ENCODE data around the gene C5AR1.
"Not testable (repeated sequence)": the region's sequence is repeated elsewhere in the genome, so short reads cannot be mapped to it uniquely, and the experiment has no call there.

The C5AR1 gene

DNA sequence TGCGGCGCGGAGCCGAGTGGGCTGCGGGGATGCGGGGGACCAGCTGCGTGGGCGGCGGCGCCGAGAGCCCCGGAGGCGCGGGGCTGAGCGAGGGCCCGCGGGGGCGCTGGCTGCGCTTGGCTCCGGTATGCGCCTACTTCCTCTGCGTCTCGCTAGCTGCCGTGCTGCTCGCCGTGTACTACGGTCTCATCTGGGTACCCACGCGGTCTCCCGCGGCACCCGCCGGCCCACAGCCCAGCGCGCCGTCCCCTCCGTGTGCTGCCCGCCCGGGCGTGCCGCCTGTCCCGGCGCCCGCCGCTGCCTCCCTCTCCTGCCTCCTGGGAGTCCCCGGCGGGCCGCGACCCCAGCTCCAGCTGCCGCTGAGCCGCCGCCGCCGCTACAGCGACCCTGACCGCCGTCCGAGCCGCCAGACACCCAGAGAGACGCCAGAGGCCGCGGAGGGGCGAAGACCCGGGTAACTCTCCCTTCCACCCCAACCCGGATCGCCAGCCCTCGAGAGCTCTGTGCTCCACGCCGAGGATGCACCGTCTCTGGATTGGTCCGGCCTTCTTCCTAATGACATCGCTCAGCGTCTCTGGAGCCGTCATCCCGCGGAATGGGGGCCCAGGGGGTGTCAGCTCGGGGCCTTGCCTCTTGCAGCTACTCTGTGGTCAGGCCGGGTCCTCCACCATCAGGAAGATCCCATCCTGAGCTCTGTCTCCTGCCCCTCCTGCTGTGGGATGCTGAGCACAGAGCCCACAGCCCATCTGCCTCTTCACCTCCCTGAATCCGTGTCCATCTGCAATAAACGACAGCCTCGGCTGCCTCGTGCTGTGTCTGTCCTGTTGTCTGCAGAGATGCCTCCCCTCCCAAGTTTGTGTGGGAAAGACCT, 34.5 kb upstream of the C5AR1 start:
- ATAC-seq (peak; percentile 38), DNase-seq (peak in 1 of 2 donors; percentile 43)
- H3K4me1 Mint-ChIP-seq = peaks cover 39% of the 10 kb centered on the region
- H3K9me3 Mint-ChIP-seq = no peaks in the 10 kb centered on the region
- H3K27ac Mint-ChIP-seq = peak overlapping the region in 1 of 2 donors; percentile 89
- no peaks in the 10 kb centered on the region for H3K27me3 Mint-ChIP-seq
- peak overlapping the region; percentile 83 to 91 for H3K4me3 Mint-ChIP-seq

DNA sequence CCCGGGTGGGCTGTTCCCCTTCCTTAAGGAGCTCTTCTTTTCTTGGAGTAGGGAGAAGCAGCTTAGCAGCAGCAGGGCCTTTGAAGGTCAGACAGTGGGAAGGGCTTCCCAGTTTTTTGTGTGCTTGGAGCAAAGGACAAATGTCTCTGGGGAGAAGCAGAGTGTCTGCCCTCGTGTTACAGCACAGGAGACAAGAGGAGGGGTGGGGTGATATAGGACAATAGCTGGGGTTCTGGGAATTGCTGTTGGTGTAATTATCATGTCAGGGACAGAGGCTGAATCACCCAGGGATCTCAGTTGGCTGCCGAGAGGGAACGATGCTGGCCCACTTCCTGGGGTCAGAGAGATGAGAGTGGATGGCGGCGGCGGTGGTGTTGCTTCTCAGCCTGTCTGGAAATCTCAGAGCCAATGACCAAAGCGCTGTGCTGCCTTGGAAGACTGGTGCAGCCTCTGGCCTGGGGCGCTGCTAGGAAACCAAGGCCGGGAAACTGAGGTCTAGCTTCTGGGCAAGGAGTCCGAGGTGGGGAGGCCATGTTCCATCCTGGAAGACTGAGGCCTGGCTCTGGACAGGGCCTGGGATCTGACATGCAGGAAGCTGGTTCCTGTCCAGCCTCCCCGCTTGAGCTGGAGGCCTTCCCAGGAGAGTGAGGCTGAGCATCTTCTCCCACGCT, 33.7 kb upstream of the C5AR1 start:
- DNase-seq = no peak

DNA sequence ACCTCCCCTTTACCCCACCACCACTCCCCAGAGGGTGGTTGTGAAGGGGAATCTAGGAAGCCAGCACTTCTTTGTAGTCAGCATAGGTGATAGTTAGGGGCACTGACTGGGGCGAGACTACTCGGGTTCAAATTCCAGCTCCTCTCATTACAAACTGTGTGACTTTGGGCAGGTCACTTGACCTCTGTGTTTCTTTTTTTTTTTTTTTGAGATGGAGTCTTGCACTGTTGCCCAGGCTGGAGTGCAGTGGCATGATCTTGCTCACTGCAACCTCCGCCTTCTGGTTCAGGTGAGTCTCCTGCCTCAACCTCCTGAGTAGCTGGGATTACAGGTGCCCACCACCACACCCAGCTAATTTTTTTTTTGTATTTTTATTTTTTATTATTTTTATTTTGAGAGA, 33.1 kb upstream of the C5AR1 start:
- H3K4me3 Mint-ChIP-seq, ATAC-seq, H3K27ac Mint-ChIP-seq, H3K27me3 Mint-ChIP-seq, H3K9me3 Mint-ChIP-seq, DNase-seq: not testable (repeated sequence)
- H3K4me1 Mint-ChIP-seq = peaks cover 31% of the 10 kb centered on the region

More for the DNA sequence above, 33.7 kb upstream of the C5AR1 start:
- Mint-ChIP-seq H3K27ac (peak overlapping the region in 1 of 2 donors; percentile 36), H3K4me3 (peak overlapping the region; percentile 73 to 83), H3K4me1 (peaks cover 37% of the 10 kb centered on the region), H3K9me3 (no peaks in the 10 kb centered on the region), H3K27me3 (no peaks in the 10 kb centered on the region)
- ATAC-seq = no peak

DNA sequence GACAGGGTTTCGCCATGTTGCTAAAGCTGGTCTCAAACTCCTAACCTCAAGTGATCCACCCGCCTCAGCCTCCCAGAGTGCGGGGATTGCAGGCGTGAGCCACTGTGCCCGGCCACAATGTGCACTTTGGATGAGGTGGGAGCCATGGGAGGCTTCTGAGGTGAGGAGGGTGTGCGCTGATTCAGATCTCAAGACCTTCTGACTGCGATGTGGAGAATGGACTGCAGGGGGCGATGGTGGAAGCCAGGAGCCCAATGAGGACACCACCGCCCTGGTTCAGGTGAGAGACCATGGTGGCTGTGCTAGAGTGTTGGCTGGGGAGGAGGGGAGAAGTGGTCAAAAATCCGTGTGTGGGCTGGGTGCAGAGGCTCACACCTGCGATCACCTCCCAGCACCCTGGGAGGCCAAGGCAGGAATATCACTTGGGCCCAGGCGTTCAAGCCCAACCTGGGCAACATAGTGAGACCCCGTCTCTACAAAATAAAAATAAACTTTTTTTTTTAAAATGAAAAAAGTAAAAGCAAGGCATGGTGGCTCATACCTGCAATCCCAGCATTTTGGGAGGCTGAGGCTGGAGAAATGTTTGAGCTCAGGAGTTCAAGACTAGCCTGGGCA, 29.4 kb upstream of the C5AR1 start:
- Mint-ChIP-seq H3K27ac (no peak overlapping the region), H3K4me1 (peaks cover 21% of the 10 kb centered on the region), H3K27me3 (no peaks in the 10 kb centered on the region), H3K4me3 (no peak overlapping the region), H3K9me3 (no peaks in the 10 kb centered on the region)
- DNase-seq (peak; percentile 58 to 70), ATAC-seq (peak; percentile 72)

DNA sequence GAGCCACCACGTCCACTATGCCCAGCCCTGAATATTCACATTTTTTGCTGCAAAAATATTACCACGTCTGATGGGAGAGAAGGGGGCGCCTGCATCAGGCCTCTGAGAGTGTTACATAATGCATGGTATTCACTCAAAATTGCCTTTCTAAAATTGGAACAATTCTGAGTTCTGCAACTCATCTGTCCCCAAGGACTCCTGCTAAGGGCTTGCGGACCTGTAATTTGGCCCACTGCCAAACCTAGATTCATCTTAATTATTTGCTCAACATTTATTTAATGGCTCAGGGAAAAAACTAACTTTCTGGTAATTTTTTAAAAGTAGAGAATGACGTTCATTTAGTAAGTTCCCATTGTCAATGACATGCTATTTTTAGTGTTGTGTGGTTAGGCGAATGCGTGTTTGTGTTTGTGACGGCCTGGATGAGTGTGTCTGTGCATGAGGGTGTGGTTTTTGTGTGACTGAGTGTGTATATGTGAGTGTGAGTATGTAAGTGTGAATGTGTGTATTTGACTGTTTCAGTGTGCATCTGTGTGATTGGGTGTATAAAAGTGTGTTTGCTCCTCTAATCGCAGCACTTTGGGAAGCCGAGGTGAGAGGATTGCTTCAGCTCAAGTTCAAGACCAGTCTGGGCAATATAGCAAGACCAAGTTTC, 26.1 kb upstream of the C5AR1 start:
- no peaks in the 10 kb centered on the region for H3K9me3 Mint-ChIP-seq
- no peak for DNase-seq
- H3K27ac Mint-ChIP-seq = no peak overlapping the region
- ATAC-seq = no peak
- H3K4me1 Mint-ChIP-seq = peaks cover 16% of the 10 kb centered on the region
- no peak overlapping the region for H3K4me3 Mint-ChIP-seq
- H3K27me3 Mint-ChIP-seq = no peaks in the 10 kb centered on the region

DNA sequence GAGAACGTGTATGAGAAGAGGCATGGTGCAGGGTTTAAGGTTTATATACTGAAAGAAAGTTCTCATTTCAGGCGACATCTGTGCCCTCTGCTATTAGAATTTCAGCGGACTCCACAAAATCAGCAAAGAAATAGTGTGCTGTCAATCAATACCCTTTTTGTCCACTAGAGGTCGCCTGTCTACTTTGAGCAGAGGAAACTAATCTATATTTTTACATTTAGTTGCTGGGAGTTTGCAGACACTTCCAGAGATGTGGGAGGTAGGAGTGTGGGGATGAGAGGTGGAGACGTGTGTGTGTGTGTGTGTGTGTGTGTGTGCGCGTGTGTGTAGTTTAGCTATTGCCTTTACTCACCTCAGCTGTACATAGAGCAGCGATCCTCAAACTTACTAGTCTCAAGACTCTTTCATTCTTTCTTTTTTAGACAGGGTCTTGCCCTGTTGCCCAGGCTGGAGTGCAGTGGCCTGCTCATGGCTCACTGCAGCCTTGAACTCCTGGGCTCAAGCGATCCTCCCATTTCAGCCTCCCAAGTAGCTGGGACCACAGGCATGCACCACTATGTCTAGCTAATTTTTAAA, 25.2 kb upstream of the C5AR1 start:
- Mint-ChIP-seq H3K27ac (no peak overlapping the region), H3K9me3 (no peaks in the 10 kb centered on the region), H3K4me3 (no peak overlapping the region), H3K27me3 (no peaks in the 10 kb centered on the region), H3K4me1 (peaks cover 18% of the 10 kb centered on the region)
- peak in 1 of 2 donors; percentile 48 for DNase-seq
- no peak for ATAC-seq

DNA sequence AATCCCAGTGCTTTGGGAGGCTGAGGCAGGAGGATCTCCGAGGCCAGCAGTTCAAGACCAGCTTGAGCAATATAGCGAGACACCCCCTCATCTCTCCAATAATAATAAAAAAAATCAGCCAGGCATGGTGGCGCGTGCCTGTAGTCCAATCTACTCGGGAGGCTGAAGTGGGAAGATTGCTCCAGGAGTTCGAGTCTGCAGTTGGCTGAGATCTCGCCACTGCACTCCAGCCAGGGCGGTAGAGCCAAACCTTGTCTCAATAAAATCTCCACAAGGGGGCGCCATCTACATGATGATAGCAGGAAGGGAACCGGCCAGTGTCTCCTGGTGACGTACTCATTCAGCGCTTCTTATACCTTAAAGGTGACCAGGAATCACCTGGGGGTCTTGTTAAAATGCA, 13.6 kb upstream of the C5AR1 start:
- Mint-ChIP-seq H3K4me3 (no peak overlapping the region), H3K27ac (peak overlapping the region in 1 of 2 donors; percentile 38), H3K9me3 (no peaks in the 10 kb centered on the region), H3K27me3 (no peaks in the 10 kb centered on the region), H3K4me1 (peaks cover 22% of the 10 kb centered on the region)
- peak; percentile 74 to 75 for DNase-seq
- peak; percentile 96 for ATAC-seq

DNA sequence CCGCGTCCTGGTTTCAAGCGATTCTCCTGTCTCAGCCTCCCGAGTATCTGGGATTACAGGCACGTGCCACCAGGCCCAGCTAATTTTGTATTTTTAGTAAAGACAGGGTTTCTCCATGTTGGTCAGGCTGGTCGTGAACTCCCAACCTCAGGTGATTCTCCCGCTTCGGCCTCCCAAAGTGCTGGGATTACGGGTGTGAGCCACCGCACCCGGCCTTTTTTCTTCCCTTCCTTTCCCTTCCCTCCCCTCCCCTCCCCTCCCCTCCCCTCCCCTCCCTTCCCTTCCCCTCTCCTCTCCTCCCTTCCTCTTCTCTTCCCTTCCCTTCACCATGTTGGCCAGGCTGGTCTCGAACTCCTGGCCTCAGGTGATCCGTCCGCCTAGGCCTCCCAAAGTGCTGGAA, 8.8 kb upstream of the C5AR1 start:
- not testable (repeated sequence) for H3K27me3 Mint-ChIP-seq, DNase-seq, H3K4me3 Mint-ChIP-seq, H3K9me3 Mint-ChIP-seq, ATAC-seq
- H3K27ac Mint-ChIP-seq = peak overlapping the region in 1 of 2 donors; percentile 65
- peaks cover 26% of the 10 kb centered on the region for H3K4me1 Mint-ChIP-seq

DNA sequence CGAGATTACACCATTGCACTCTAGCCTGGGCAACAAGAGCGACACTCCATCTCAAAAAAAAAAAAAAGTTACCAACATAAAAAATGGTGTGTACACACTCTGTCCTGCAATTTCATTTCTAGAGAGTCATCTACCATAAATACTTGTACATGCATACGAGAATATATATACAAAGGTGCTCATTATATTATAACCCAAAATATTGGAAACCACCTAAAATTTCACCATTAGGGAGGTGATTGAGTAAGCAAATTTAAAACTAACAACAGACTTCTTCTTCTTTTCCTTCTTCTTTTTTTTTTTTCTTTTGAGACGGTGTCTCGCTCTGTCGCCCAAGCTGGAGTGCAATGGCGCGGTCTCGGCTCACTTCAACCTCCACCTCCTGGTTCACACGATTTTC, 7.4 kb upstream of the C5AR1 start:
- DNase-seq (no peak), ATAC-seq (no peak)
- no peak overlapping the region for H3K27ac Mint-ChIP-seq
- no peak overlapping the region for H3K4me3 Mint-ChIP-seq
- H3K4me1 Mint-ChIP-seq = peaks cover 18% of the 10 kb centered on the region
- H3K9me3 Mint-ChIP-seq = no peaks in the 10 kb centered on the region
- H3K27me3 Mint-ChIP-seq = peaks cover 21% of the 10 kb centered on the region

DNA sequence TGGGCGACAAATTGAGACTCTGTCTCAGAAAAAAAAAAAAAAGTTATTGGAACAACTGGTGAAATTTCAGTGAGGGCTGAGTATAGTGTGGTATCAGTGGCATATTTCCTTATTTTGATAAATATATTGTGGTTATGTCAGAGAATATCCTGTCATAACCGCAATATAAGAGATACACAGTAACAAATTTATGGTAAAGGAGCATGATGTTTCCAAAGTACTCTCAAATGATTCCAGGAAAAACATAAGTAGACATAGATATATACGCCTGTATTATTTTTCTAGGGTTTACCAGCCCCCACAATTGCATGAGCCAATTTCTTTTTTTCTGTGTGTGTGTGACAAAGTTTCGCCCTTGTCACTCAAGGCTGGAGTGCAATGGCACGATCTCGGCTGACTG, 5.7 kb upstream of the C5AR1 start:
- ATAC-seq (no peak), DNase-seq (no peak)
- no peak overlapping the region for H3K4me3 Mint-ChIP-seq
- H3K27ac Mint-ChIP-seq = no peak overlapping the region
- H3K27me3 Mint-ChIP-seq = peaks cover 26% of the 10 kb centered on the region
- peaks cover 18% of the 10 kb centered on the region for H3K4me1 Mint-ChIP-seq
- H3K9me3 Mint-ChIP-seq = no peaks in the 10 kb centered on the region

DNA sequence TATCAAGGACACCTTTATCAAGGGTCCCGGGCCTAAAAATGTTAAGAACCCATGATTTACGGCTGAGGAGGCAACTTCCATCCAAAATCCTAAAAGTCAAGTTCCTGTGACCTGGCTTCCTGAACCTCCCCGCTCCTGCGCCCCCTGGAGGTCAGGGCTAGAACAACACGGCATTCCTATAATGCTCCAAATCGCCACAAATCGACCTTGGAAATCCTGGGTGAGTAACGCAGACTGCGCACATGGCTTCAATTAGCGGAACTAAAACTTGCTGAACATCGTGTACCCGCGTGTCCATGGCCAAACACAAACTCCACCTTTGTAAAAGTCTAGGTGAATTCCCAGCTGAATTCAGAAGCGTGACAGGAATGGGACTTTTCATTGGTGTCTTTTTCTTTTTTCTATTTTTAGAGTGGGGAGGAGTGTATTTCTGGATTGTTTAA, 4.3 kb upstream of the C5AR1 start:
- no peak for ATAC-seq
- peak; percentile 13 to 29 for DNase-seq

DNA sequence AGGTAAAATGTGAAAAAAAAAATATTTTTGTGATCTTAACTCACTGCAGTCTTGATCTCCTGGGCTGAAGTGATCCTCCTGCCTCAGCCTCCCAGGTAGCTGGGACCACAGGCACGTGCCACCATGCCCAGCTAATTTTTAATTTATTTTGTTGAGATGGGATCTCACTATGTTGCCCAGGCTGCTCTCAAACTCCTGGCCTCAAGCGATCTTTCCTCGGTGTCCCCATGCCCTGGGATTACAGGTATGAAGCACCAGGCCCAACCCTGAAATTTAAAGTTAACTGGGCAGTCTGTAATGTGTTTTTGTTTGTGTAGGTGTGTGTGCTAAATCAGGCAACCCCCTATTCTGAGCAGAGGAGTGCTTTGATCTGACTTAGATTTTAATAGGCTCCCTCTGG, 3.4 kb upstream of the C5AR1 start:
- Mint-ChIP-seq H3K4me1 (peaks cover 5% of the 10 kb centered on the region), H3K9me3 (no peaks in the 10 kb centered on the region), H3K27ac (no peak overlapping the region), H3K27me3 (peaks cover 49% of the 10 kb centered on the region), H3K4me3 (no peak overlapping the region)
- DNase-seq (no peak), ATAC-seq (no peak)

More for the DNA sequence above, 4.3 kb upstream of the C5AR1 start:
- peaks cover 11% of the 10 kb centered on the region for H3K4me1 Mint-ChIP-seq
- peaks cover 39% of the 10 kb centered on the region for H3K27me3 Mint-ChIP-seq
- no peaks in the 10 kb centered on the region for H3K9me3 Mint-ChIP-seq
- H3K27ac Mint-ChIP-seq = peak overlapping the region in 1 of 2 donors; percentile 48
- H3K4me3 Mint-ChIP-seq = no peak overlapping the region

DNA sequence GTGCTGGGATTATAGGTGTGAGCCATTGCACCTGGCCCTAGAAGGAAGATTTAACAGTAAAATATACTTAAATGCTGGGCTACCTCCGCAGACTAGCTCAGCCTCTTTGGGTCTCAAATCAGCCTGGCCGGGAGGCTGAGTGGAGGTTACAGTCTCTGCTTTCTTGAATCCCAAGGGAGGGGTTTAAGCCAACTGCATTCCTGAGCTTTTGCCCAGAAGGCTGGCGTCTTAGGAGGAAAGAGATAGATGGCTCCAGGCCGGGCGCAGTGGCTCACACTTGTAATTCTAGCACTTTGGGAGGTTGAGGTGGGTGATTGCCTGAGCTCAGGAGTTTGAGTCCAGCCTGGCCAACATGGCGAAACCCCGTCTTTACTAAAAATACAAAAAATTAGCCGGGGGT, 623 bp upstream of the C5AR1 start:
- Mint-ChIP-seq H3K4me1 (peaks cover 5% of the 10 kb centered on the region), H3K9me3 (no peaks in the 10 kb centered on the region), H3K27ac (peak overlapping the region in 1 of 2 donors; percentile 59), H3K27me3 (peaks cover 52% of the 10 kb centered on the region), H3K4me3 (no peak overlapping the region)
- ATAC-seq (no peak), DNase-seq (no peak)

DNA sequence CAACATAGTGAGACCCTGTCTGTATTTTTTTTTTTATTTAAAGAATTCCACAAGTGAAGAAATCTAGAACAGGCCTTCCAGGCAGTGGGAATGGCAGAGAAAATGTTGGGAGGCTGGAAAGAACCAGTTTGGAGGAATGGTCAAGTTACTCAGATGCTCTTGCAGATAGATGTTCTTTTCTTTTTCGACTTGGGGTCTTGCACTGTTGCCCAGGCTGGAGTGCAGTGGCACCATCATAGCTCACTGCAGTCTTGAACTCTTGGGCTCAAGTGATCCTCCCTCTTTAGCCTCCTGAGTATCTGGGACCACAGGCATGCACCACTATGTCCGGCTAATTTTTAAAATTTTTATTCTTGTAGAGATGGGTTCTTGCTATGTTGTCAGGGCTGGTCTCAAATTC, 662 bp downstream of the C5AR1 start:
- Mint-ChIP-seq H3K9me3 (no peaks in the 10 kb centered on the region), H3K4me1 (peaks cover 3% of the 10 kb centered on the region), H3K27ac (no peak overlapping the region), H3K27me3 (peaks cover 52% of the 10 kb centered on the region), H3K4me3 (no peak overlapping the region)
- no peak for DNase-seq
- no peak for ATAC-seq

DNA sequence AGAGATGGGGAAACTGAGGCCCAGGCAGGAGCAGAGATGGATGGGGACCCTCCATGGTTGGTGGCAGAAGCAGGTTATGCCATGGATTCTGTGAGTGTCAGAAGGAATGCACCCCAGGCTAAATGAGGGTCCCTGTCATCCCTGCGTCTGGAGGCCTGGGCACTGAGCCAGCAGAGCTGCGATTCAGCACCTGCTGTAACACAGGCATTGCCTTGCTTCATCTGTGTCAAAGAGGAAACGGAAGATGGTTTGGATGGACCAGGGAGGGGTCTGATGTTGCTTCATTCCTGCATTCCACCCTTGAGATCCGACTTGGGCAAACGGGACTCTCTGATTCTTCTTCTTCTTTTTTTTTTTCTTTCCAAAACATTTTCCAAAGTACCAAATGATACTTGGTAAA, 1.2 kb downstream of the C5AR1 start:
- ATAC-seq = no peak
- Mint-ChIP-seq H3K27me3 (peaks cover 53% of the 10 kb centered on the region), H3K27ac (no peak overlapping the region), H3K4me1 (no peaks in the 10 kb centered on the region), H3K4me3 (no peak overlapping the region), H3K9me3 (no peaks in the 10 kb centered on the region)
- no peak for DNase-seq
